ENCODE data around the gene CHST8.

DNA sequence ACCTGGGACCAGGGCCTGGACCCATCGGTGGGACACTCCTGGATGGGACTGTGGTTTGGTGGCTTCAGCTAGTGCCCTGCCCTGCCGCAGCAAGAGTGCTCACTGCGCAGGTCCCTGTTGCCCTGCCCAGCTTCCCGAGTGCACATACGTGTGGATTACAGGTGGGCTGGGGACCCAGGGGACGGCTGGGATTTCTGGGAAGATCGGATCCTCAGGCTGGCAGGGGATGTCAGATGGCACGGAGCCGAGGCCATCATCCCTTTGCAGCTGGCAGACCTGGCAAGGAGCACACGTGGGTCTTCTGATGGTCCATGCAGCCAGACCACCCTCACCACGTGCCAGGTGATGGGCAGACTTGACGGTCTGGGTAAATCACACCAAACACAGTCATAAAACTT is 69.3 kb downstream of the CHST8 start:
- TF ChIP-seq, protein P1, sequence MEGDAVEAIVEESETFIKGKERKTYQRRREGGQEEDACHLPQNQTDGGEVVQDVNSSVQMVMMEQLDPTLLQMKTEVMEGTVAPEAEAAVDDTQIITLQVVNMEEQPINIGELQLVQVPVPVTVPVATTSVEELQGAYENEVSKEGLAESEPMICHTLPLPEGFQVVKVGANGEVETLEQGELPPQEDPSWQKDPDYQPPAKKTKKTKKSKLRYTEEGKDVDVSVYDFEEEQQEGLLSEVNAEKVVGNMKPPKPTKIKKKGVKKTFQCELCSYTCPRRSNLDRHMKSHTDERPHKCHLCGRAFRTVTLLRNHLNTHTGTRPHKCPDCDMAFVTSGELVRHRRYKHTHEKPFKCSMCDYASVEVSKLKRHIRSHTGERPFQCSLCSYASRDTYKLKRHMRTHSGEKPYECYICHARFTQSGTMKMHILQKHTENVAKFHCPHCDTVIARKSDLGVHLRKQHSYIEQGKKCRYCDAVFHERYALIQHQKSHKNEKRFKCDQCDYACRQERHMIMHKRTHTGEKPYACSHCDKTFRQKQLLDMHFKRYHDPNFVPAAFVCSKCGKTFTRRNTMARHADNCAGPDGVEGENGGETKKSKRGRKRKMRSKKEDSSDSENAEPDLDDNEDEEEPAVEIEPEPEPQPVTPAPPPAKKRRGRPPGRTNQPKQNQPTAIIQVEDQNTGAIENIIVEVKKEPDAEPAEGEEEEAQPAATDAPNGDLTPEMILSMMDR (conservative IDR thresholded peaks at IDR 0.05; ENCODE audit: low read depth in 2 of 2): no peak
- TF ChIP-seq EZH2 (IDR thresholded peaks at IDR 0.05; ENCODE audit: low read depth, unreplicated experiment): no peak
- TF ChIP-seq, protein P2, sequence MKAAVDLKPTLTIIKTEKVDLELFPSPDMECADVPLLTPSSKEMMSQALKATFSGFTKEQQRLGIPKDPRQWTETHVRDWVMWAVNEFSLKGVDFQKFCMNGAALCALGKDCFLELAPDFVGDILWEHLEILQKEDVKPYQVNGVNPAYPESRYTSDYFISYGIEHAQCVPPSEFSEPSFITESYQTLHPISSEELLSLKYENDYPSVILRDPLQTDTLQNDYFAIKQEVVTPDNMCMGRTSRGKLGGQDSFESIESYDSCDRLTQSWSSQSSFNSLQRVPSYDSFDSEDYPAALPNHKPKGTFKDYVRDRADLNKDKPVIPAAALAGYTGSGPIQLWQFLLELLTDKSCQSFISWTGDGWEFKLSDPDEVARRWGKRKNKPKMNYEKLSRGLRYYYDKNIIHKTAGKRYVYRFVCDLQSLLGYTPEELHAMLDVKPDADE (IDR thresholded peaks at IDR 0.05): no peak
- no peak for TF ChIP-seq POLR2AphosphoS5 (IDR thresholded peaks at IDR 0.05; ENCODE audit: low read depth)
- no peak for TF ChIP-seq CREB1 (CRISPR knock-in tag; IDR thresholded peaks at IDR 0.05; ENCODE audit: low read depth)
- TF ChIP-seq, protein P3, sequence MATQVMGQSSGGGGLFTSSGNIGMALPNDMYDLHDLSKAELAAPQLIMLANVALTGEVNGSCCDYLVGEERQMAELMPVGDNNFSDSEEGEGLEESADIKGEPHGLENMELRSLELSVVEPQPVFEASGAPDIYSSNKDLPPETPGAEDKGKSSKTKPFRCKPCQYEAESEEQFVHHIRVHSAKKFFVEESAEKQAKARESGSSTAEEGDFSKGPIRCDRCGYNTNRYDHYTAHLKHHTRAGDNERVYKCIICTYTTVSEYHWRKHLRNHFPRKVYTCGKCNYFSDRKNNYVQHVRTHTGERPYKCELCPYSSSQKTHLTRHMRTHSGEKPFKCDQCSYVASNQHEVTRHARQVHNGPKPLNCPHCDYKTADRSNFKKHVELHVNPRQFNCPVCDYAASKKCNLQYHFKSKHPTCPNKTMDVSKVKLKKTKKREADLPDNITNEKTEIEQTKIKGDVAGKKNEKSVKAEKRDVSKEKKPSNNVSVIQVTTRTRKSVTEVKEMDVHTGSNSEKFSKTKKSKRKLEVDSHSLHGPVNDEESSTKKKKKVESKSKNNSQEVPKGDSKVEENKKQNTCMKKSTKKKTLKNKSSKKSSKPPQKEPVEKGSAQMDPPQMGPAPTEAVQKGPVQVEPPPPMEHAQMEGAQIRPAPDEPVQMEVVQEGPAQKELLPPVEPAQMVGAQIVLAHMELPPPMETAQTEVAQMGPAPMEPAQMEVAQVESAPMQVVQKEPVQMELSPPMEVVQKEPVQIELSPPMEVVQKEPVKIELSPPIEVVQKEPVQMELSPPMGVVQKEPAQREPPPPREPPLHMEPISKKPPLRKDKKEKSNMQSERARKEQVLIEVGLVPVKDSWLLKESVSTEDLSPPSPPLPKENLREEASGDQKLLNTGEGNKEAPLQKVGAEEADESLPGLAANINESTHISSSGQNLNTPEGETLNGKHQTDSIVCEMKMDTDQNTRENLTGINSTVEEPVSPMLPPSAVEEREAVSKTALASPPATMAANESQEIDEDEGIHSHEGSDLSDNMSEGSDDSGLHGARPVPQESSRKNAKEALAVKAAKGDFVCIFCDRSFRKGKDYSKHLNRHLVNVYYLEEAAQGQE (IDR thresholded peaks at IDR 0.05; ENCODE audit: unreplicated experiment): no peak
- no peak for TF ChIP-seq ZNF331 (CRISPR knock-in tag; IDR thresholded peaks at IDR 0.05; ENCODE audit: low read depth)
- TF ChIP-seq ZNF114 (CRISPR knock-in tag; IDR thresholded peaks at IDR 0.05): no peak
- no peak for TF ChIP-seq EZH2phosphoT487 (IDR thresholded peaks at IDR 0.05; ENCODE audit: unreplicated experiment)

Data from GM23338 (cell line).